NCI-H2196 treated with DMSO at 0.1 percent for 48 hours (cell line): ENCODE data around the gene FFAR2.
"Not testable (repeated sequence)": the region's sequence is repeated elsewhere in the genome, so short reads cannot be mapped to it uniquely, and the experiment has no call there.

ENCODE experiments used
- DNase-seq: peaks from one replicate; lab custom pipeline; 2025; ENCODE audit not compliant: unreplicated experiment; lab: John Stamatoyannopoulos, UW

Gene FFAR2

DNA sequence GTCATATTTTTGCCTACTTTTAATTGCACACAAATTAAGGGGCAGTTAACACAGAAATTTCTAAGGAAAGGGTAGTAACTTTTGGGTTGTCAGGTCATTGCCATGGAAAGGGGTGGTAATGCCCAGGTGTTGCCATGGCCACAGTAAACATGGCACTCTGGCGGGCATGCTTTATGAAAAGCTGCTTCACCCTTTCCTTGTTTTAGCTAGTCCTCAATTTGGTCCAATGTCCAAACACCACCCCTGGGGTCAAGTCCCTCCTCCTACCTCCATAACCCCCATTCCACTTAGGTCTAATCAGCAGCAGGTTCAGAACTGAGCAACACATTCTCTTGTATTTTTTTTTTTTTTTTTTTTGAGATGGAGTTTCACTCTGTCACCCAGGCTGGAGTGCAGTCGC, 6.6 kb downstream of the FFAR2 start:
- DNase-seq, result no peak

DNA sequence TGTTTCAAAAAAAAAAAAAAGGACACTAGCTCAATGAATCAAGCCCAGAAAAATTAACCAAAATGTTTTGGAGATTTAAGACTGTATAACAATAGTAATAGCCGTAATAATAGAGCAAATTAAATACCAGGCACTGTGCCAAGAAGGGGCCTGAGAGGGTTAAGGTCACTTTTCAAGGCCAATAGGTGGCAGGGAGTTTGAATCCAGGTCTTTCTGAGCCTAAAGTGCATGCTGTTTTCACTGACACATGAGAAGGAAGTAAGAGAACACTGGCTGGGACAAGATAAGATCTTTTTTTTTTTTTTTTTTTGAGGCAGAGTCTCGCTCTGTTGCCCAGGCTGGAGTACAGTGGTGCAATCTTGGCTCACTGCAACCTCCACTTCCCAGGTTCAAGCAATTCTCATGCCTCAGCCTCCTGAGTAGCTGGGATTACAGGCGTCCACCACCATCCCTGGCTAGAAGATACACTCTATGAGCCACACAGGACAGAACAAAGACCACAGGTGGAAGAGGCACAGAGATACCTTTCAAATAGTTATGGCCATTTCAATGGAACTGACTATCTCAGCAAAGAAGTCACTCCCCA, 7.7 kb downstream of the FFAR2 start:
- no peak for DNase-seq

DNA sequence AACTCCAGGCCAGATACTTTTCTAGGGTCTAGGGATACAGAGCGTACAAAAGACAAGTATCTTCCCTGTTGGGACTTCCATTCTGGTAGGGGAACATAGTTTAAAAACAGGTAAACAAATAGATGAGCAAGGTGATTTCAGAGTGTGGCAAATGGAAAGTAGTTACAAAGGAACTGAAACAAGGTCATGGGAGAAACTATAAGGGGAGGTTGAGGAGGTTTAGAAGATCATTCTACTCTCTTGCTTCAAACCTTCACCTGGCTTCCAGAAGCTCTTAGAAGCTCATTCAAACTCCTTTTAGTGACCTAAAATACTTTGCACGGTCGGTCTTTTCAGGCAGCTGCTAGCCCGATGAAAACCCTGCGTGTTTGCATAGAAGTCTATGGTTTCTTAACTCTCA, 9.1 kb downstream of the FFAR2 start:
- no peak for DNase-seq

DNA sequence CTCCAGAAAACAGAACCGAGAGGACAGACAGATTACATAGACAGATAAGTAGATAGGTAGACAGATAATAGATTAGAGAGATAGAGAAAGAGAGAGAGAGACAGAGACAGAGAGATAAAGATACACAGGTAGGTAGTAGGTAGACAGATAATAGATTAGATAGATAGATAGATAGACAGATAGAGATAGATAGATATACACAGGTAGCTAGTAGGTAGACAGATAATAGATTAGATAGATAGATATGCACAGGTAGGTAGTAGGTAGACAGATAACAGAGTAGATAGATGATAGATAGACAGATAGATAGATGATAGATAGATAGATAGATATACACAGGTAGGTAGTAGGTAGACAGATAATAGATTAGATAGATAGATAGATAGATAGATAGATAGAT, 10.1 kb downstream of the FFAR2 start:
- DNase-seq, result no peak

DNA sequence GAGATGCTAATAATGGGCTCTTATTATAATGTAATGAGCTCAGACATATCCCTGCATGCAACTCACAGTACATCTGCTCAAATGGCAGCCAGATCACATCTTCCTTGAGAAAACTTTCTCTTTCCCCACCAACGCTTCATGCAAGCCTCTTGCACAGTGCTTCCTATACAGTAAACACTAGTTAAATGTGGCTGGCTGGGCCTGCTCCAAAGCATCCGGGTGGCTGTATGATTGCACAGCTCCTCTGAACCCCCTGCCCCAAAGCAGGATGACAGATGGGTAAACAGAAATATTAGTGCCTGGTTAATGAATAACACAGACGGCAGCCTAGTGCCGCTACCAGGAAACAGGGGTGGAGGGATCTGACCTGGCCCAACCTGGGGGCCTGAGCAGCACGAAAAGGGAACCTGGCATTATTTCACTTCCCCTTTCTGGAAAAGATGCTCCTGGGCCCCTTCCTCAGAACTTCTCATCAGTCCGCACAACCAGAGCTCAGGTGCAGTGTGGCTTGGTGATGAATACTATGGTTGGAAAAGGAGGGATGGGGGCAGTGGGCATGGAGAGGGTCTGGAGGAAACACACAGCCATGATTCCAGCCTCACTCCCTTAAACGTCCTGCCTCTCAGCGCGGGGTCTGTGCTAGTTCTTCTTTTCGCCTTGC, 10.8 kb downstream of the FFAR2 start:
- no peak for DNase-seq

DNA sequence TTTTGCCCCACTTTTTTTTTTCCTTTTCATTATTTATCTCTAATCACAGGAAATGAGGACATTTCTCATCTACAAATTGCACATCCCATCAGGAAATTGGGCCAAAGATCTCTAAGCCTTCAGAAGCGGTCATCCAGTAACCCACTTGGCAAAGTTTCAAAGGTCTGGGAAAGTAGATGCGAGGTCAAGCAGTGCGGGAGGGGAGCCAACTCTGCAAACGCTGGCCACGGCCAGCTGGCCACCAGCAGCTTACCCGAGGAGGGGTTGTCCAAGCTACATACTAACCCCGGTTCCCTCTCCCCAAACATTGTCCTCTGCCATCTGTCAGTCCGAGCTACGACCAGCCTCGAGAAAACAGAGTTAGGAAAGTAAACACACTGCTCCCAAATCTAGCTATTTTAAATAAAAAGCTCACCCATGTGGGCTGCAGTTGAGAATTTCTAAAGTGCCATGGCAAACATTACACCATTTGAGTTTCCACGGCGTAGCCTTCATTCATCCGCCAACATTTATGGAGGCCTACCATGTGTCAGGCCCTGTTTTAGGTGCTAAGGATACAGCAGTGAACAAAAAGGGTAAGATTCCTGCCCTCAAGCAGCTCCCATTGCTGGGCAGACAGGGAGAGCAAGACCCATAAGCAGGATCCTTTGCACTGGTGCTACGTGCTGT, 11.5 kb downstream of the FFAR2 start:
- no peak for DNase-seq

DNA sequence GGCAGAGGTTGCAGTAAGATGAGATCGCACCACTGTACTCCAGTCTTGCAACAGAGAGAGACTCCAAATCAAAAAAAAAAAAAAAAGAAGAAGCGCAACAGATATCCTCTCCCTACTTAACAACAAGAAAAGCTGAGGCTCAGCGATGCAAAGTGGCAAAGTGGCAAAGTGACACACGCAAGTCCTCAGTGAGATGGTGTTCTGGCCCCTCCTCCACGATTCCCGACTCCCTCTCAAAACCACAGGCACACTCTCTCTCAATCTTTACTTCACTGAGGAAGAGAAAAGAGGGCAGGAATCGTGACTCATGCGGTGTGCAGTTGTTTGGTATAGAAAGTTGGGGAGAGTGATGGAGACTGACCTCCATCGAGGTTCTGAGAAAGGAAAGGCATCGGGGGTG, 12.6 kb downstream of the FFAR2 start:
- no peak for DNase-seq

DNA sequence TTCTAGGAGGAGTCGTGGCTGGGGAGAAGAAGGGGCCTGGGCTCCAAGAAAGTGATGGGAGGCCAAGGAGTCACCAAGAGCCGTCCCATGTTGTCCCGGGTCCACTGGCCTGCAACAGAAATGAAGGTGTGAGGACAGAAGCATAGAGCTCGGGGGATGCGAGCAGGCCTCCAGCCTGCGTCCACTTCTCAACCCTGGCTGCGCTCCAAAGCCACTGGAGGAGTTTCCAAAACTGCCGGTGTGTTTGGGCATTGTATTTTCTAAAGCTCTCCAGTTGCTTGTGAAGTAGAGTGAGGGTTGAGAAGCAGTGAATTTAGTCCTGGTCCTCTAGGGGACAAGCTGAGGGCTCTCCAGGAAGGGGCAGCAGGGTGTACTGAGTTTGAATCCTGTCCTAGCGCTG, 13.0 kb downstream of the FFAR2 start:
- DNase-seq, result no peak

DNA sequence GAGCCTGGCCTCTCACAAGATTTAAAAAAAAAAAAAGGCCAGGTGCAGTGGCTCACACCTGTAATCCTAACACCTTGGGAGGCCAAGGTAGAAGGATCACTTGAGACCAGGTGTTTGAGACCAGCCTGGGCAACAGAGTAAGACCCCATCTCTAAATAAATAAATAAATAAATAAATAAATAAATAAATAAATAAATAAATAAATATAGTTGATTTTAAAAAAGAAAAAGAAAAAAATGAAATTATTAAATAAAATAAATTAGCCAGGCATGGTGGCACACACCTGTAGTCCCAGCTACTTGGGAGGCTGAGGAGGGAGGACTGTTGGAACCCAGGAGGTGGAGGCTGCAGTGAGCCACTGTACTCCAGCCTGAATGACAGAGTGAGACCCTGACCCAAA, 13.7 kb downstream of the FFAR2 start:
- not testable (repeated sequence) for DNase-seq

DNA sequence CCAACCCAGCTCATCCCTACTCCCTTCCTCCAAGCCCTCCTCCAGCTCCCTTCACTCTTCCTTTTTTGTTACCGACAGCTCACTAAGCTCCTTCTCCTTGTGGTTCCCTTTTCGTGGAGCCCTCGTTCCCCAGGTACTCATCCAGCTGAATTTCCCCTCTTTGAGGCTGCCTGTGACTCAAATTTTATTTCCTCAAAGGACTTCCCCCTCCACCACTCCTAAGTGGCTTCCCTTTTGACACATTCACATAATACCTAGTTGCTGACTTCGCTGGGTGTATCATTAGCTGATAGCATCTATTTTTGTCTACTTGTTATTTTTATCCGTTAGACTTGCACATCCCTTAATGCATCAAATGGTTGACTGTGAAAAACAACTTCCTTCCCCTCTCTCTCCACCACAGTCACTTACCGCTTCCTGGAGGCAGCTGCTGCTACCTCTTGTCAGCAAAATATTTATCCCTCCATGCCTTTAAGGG, 14.5 kb downstream of the FFAR2 start:
- no peak for DNase-seq

DNA sequence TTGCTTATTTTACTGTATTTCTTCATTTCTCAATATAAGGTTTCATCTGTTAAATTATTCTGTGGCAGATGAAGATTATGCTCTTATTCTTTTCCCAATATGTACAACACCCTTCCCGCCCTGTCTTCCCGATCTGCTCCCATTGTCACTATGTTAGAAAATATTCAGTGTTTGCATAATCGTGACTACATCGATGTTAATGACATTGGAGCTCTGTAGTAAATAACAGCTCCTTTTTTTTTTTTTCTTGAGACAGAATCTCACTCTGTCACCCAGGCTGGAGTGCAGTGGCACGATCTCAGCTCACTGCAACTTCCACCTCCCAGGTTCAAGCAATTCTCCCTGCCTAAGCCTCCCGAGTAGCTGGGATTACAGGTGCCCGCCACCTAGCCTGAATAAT, 14.9 kb downstream of the FFAR2 start:
- DNase-seq, result not testable (repeated sequence)

DNA sequence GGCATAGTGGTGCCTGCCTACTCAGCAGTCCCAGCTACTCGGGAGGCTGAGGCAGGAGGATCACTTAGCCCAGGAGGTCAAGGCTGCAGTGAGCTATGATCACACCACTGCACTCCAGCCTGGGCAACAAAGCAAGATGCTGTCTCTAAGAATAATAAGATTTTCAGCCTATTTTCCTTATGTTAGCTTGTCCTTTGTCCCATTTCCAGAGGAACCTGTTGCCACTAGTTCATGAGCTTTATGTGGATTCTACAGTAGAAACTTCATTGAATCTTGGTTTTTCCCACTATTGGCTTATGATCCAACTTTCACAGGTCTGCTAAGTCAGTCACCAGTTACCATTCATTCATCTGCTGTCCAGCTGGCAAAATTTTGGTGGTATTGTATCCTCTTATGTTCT, 18.2 kb downstream of the FFAR2 start:
- no peak for DNase-seq

DNA sequence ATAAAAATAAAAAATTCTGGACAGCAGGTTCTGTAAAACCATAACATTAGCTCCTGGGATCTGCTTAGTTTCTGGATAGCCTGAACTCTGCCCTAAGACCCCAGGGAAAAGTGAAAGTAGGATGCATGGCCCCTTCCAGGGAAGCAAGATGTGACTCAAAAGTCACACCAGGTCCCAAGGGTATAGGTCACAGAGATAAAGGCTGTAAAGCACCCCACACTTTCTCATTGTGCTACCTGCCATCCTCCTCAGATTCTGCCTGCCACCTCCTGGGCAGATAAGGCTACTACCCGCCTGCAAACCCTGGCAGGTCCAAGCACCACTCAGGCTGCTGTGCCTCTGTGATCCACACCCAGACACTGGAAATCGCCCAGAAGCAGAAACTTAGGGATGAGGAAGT, 20.6 kb downstream of the FFAR2 start:
- peak; percentile 6 for DNase-seq

DNA sequence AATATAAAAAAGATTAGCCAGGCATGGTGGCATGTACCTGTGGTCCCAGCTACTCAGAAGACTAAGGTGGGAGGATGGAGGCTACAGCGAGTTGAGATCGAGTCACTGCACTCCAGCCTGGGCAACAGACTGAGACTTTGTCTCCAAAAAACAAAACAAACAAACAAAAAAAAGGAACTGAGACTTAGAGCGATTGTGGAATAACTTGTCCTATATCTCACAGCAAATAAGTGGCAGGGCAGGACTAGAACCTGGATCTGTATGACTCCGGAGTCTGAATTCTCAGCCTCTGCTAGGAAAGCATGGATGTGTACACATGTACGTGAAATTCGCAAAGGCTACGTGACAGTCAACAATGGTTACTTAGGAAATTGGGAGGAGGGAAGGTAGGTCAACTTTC, 22.1 kb downstream of the FFAR2 start:
- no peak for DNase-seq

DNA sequence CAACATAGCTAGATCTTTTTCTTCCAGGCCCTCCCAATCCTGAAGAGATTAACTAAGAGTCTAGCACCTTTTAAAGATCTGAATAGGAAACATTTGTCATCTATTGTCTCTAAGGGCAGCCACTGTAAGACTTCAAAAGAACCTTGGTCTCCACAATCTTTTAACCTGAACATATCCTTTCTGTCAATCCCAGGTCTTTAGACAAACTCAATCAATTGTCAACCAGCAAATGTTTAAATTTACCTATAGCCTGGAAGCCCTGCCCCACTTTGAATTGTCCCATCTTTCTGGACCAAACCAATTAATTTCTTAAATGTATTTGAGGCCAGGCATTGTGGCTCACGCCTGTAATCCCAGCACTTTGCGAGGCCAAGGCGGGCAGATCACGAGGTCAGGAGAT, 23.0 kb downstream of the FFAR2 start:
- not testable (repeated sequence) for DNase-seq

DNA sequence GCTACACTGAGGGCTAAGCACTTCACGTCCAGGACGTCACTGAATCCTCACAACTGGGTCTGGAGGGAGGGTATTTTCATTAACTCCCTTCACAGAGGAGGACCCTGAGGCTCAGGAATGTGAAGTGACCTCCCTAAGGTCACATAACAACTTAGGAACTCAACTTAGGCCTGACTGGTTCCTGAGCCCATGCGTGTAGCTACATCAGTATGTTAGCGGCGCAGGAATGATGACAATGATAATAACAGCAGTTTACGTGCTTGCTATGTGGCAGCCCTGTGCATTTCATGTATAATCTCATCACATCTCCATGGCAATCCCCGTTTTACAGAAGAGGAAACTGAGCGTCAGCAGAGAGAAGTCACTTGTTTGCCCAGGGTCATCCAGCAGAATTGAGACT, 23.9 kb downstream of the FFAR2 start:
- DNase-seq, result no peak

DNA sequence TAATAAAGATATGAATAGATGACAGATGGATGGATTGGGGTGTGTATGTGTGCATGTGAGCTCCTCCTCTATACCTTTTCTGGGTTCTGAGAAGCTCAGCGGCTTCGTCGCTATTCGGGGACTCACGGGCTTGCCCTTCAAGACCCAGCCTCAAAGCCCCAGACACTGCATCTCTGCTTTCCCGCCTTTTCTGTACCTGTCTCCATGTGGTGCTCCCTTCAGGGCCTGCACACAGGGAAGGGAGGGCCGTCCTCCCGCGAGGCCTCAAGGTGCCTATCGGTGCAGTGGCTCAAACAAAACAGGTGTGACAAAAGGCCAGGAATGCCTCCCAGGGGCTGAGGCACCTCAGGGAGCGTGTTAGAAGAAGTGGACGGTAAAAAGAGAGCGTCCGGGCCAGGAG, 26.0 kb downstream of the FFAR2 start:
- DNase-seq, result no peak

DNA sequence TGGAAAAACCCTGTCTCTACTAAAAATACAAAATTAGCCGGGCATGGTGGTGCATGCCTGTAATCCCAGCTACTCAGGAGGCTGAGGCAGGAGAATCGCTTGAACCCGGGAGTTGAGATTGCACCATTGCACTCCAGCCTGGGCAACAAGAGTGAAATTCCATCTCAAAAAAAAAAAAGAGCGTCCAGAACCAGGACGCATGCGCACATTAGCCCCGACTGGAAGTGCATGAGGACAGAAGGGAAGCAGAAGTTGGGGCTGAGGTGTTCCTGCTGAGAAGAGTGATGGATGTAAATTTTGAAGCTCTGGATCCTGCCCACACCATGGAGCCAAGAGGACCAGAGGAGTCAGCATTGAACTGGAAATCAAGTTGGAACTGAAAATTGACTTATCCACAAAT, 26.5 kb downstream of the FFAR2 start:
- DNase-seq, result not testable (repeated sequence)

DNA sequence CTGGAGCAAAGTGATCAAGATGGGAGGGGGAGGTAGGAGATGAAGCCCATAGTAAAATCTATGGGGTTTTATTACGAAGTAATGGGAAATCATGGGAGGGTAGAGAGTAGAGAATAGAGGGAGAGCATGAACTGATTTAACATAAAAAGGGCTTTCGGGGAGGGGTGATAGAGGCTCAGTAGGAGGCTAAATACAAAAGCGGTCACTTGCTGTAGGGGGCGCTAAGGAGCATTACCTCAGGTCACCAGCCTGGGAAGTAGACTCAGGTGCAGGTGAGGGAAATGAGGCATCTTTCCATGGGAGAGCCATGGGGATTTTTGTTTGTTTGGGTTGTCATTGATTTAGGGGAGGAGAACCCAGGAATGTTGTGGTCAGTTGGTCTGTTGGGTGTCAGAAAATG, 28.1 kb downstream of the FFAR2 start:
- no peak for DNase-seq

DNA sequence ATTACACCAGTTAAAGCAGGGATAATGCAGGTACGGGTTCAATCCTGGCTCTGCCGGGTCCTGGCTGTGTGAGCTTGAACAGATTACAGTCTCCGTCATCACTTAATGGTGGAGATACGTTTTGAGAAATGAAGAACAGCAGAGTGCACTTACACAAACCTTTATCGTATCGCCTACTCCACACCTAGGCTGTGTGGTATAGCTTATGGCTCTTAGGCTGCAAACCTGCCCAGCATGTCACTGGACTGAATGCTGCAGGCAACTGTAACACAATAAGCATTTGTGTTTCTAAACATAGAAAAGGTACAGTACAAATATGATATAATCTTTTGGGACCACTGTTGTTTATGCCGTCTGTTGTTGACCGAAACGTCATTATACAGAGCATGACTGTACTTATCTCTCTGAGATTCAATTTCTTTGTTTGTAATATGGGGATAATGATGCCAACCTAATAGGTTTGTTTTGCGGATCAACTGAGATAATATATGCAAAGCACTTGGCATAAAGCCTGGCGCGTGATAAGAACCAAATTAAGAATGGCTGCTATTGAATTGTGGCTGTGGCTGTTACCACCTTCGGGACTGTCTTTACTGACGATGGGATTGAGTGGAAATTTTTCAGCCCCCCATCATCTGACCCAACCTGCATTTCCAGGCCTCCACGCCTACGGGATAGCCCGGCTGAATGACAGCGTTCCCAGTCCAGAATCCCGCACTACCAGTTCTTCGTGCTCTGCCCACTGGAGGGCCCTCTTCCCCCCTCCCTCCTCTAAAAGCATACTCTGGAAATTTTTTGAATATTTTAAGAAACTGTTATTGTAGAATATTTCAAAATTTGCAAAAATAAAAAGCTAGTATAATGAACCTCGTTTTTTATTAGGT, 31.0 kb downstream of the FFAR2 start:
- no peak for DNase-seq

DNA sequence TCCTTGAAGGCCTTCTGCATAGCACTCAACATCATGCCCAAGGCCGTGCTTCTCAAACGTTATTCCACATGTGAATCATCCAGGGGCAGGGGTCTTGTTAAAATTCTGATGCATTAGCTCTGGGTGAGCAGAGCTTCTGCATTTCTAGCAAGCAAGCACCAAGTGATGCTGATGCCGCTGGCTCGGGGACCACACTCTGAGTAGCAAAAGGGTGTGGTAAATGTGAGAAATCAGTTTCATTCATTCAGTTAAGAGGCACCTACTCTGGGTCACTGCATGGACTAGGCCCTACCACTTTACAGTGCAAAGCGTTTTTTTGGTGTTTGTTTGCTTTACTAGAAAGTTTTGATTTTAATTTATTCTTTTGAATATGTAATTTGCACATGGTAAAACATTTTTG, 35.0 kb downstream of the FFAR2 start:
- DNase-seq, result no peak
